Trophoblast cell (in vitro differentiated cells and primary cell): Measurements from ENCODE around the gene KDM4B.

Experiments used
- DNase-seq, 2 donors: peaks; one replicate each; pipeline ENCODE4 v3.0.0-alpha.2; 2016
- H2AFZ ChIP-seq: 2 replicates; pipeline ENCODE4 v1.6.1; 2013; ENCODE audit warnings: low read length, moderate library complexity, mild to moderate bottlenecking; ENCODE audit not compliant: insufficient read depth, poor library complexity
- H2AK5ac ChIP-seq: 2 replicates; pipeline ENCODE4 v1.6.1; 2013; ENCODE audit warnings: mild to moderate bottlenecking, low read length
- H2BK120ac ChIP-seq: 2 replicates; pipeline ENCODE4 v1.6.1; 2013; ENCODE audit warnings: low read length, mild to moderate bottlenecking, moderate library complexity; ENCODE audit not compliant: insufficient read depth, poor library complexity
- H2BK12ac ChIP-seq: 2 replicates; pipeline ENCODE4 v1.6.1; 2013; ENCODE audit warnings: mild to moderate bottlenecking, low read length, moderate library complexity
- H2BK5ac ChIP-seq: 2 replicates; pipeline ENCODE4 v1.6.1; 2013; ENCODE audit warnings: low read length, low read depth, moderate library complexity, mild to moderate bottlenecking; ENCODE audit not compliant: poor library complexity
- H3K14ac ChIP-seq: 2 replicates; pipeline ENCODE4 v1.6.1; 2013; ENCODE audit warnings: mild to moderate bottlenecking, low read length
- H3K18ac ChIP-seq: 2 replicates; pipeline ENCODE4 v1.6.1; 2013; ENCODE audit warnings: mild to moderate bottlenecking, low read length
- H3K23ac ChIP-seq: 2 replicates; pipeline ENCODE4 v1.6.1; 2013; ENCODE audit warnings: low read length
- H3K27ac ChIP-seq: 2 replicates; pipeline ENCODE4 v1.5.1; 2013; ENCODE audit warnings: low read depth, mild to moderate bottlenecking, inconsistent platforms, low read length, moderate library complexity
- H3K27me3 ChIP-seq: 2 replicates; pipeline ENCODE4 v1.6.1; 2013; ENCODE audit warnings: inconsistent platforms, mild to moderate bottlenecking, low read length, moderate library complexity; ENCODE audit not compliant: insufficient read depth
- H3K36me3 ChIP-seq, 2 experiments: 1 replicate in 1 of 2; 2 replicates in 1 of 2; pipeline ENCODE4 v1.6.1; 2013; ENCODE audit warnings: low read length in 2 of 2, mild to moderate bottlenecking in 2 of 2, moderate library complexity in 1 of 2; ENCODE audit not compliant: insufficient read depth in 2 of 2, control insufficient read depth in 1 of 2
- H3K4ac ChIP-seq: 2 replicates; pipeline ENCODE4 v1.6.1; 2013; ENCODE audit warnings: low read depth, mild to moderate bottlenecking, low read length, moderate library complexity
- H3K4me1 ChIP-seq, 2 experiments: 1 replicate in 1 of 2; 2 replicates in 1 of 2; pipeline ENCODE4 v1.6.1; 2013; ENCODE audit warnings: low read length in 2 of 2, mild to moderate bottlenecking in 2 of 2, moderate library complexity in 1 of 2; ENCODE audit not compliant: insufficient read depth in 2 of 2, control insufficient read depth in 1 of 2
- H3K4me2 ChIP-seq: 2 replicates; pipeline ENCODE4 v1.6.1; 2013; ENCODE audit warnings: inconsistent platforms, mild to moderate bottlenecking, low read length, moderate library complexity
- H3K4me3 ChIP-seq: 2 replicates; pipeline ENCODE4 v1.5.1; 2013; ENCODE audit warnings: mild to moderate bottlenecking, low read depth, low read length, inconsistent platforms
- H3K79me1 ChIP-seq: one replicate; pipeline ENCODE4 v1.6.1; 2013; ENCODE audit warnings: low read length
- H3K79me2 ChIP-seq: 2 replicates; pipeline ENCODE4 v1.6.1; 2013; ENCODE audit warnings: low read length, mild to moderate bottlenecking; ENCODE audit not compliant: control insufficient read depth, insufficient read depth, poor library complexity
- H3K9ac ChIP-seq: 2 replicates; pipeline ENCODE4 v1.6.1; 2013; ENCODE audit warnings: mild to moderate bottlenecking, low read length
- H3K9me3 ChIP-seq: 2 replicates; pipeline ENCODE4 v1.6.1; 2013; ENCODE audit warnings: low read depth, mild to moderate bottlenecking, control low read depth, inconsistent platforms, low read length; ENCODE audit not compliant: insufficient read depth
- H4K12ac ChIP-seq: 2 replicates; pipeline ENCODE4 v1.6.1; 2013; ENCODE audit warnings: low read depth, mild to moderate bottlenecking, low read length, moderate library complexity
- H4K8ac ChIP-seq: 2 replicates; pipeline ENCODE4 v1.6.1; 2013; ENCODE audit warnings: low read depth, mild to moderate bottlenecking, low read length, moderate library complexity
- H4K91ac ChIP-seq: one replicate; pipeline ENCODE4 v1.6.1; 2013; ENCODE audit warnings: low read depth, mild to moderate bottlenecking, low read length, moderate library complexity
- WGBS: extraction: QIAGEN DNeasy Blood & Tissue Kit; methylation state at CpG from one replicate; pipeline ENCODE4 v1.1.7; 2013; ENCODE audit warnings: missing lambda C conversion rate; ENCODE audit not compliant: insufficient read length, insufficient coverage; ENCODE audit errors: extremely low coverage; 5-methylcytosine and 5-hydroxymethylcytosine counted together

KDM4B gene

DNA sequence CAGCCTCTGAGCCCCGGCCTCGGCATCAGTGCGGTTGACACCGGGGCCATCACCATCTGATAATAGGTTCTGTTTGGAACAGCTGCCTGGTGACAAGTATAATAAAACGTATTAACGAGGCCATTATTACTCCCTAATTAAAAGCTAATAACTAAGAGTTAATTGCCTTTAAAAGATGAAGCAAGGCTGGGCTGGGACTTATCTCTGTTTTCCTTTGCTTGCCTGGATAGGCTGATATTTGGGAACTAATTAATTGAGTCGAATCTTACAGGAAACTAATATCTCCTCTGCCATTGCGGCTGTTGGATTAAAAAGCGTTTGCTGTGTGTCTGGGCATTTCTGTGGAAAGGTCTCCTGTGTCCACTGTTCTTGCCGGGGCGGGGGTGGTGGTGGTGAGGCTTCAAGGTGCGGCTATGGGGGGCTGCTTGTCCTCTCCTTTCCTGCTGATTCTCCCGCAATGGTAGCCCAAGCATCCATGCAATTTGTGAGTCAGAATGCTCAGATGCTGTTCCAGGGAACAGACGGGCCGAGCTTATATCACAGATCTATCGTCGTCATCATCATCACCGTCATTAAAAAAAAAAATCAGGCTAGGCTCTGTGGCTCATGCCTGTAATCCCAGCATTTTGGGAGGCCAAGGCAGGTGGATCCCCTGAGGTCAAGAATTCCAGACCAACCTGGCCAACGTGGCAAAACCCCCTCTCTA, 209.0 kb downstream of the KDM4B start:
- Histone ChIP-seq H4K91ac (peak overlapping the region; percentile 70), H3K14ac (peak overlapping the region; percentile 57), H2BK12ac (peak overlapping the region; percentile 42), H3K4me3 (no peak overlapping the region), H3K23ac (no peak overlapping the region), H3K27me3 (no peaks in the 10 kb centered on the region), H3K9me3 (peaks cover 2% of the 10 kb centered on the region), H3K9ac (no peak overlapping the region), H3K4ac (no peak overlapping the region), H2BK5ac (no peak overlapping the region), H3K18ac (peak overlapping the region; percentile 23), H3K4me1 (peaks cover 4 to 10% of the 10 kb centered on the region in 2 experiments), H3K36me3 (no peaks in the 10 kb centered on the region), H2BK120ac (no peak overlapping the region), H4K12ac (no peak overlapping the region), H3K79me1 (peaks cover 6% of the 10 kb centered on the region), H3K79me2 (no peaks in the 10 kb centered on the region), H4K8ac (no peak overlapping the region), H3K27ac (no peak overlapping the region), H2AFZ (no peak overlapping the region), H2AK5ac (peak overlapping the region; percentile 99), H3K4me2 (no peak overlapping the region)
- no CpG with 5 or more reads among the region's 19 CpGs for WGBS
- DNase-seq: peak; percentile 58 to 70

DNA sequence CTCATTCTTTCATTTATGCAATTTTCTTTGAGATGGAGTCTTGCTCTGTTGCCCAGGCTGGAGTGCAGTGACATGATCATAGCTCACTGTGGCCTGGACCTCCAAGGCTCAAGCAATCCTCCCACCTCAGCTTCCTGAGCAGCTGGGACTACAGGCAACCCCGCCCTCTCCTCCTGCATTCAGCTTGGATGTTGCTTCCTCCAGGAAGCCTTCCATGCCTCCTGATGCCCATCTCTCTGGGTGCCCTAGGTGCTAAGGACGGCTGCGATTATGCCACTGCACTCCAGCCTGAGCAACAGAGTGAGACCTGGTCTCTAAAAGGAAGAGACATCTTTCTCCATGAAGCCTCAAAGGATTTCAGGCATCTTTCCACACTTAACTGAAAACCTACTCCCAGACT, 209.9 kb downstream of the KDM4B start:
- no peak overlapping the region for H2BK12ac ChIP-seq
- no peaks in the 10 kb centered on the region for H3K36me3 ChIP-seq
- H2BK120ac ChIP-seq: no peak overlapping the region
- no peak overlapping the region for H3K23ac ChIP-seq
- no peak overlapping the region for H3K18ac ChIP-seq
- H3K4me3 ChIP-seq: no peak overlapping the region
- no peak overlapping the region for H2AFZ ChIP-seq
- peaks cover 2% of the 10 kb centered on the region for H3K9me3 ChIP-seq
- no peaks in the 10 kb centered on the region for H3K27me3 ChIP-seq
- no peak overlapping the region for H3K4me2 ChIP-seq
- H4K12ac ChIP-seq: no peak overlapping the region
- no peak overlapping the region for H3K4ac ChIP-seq
- H3K14ac ChIP-seq: no peak overlapping the region
- no peak overlapping the region for H4K8ac ChIP-seq
- no peaks in the 10 kb centered on the region for H3K79me2 ChIP-seq
- DNase-seq: no peak
- H3K9ac ChIP-seq: no peak overlapping the region
- H2AK5ac ChIP-seq: no peak overlapping the region
- no peak overlapping the region for H3K27ac ChIP-seq
- no peaks in the 10 kb centered on the region for H3K79me1 ChIP-seq
- no CpG with 5 or more reads among the region's 3 CpGs for WGBS
- H4K91ac ChIP-seq: no peak overlapping the region
- no peak overlapping the region for H2BK5ac ChIP-seq
- H3K4me1 ChIP-seq: peaks cover 4 to 5% of the 10 kb centered on the region in 2 experiments

DNA sequence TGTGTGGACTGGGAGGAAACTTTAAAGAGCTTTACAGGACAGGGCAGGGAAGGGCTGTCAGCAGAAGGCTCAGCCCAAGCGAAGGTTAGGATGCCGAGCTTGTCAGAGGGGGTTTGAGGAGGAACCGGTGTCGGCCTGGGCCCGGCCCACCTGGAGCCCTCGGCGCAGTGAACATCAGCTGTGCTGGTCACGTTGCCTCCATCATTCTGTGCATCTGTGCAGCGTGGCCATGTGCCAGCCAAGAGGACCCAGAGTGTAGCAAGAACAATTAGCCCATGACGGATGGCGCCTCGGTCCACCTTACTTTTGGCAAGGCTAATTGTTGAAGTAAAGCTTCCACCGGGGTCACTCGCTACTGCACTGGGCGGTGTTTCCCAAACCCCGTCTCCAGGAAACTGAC, 210.3 kb downstream of the KDM4B start:
- H3K9me3 ChIP-seq: peaks cover 2% of the 10 kb centered on the region
- H2BK12ac ChIP-seq: no peak overlapping the region
- H3K79me2 ChIP-seq: no peaks in the 10 kb centered on the region
- H3K4ac ChIP-seq: no peak overlapping the region
- no peaks in the 10 kb centered on the region for H3K27me3 ChIP-seq
- no peak overlapping the region for H2AFZ ChIP-seq
- H4K12ac ChIP-seq: no peak overlapping the region
- H3K36me3 ChIP-seq: no peaks in the 10 kb centered on the region
- H2AK5ac ChIP-seq: no peak overlapping the region
- H2BK120ac ChIP-seq: no peak overlapping the region
- H3K9ac ChIP-seq: no peak overlapping the region
- no peak overlapping the region for H2BK5ac ChIP-seq
- no peak overlapping the region for H4K91ac ChIP-seq
- H3K27ac ChIP-seq: no peak overlapping the region
- no peak overlapping the region for H3K23ac ChIP-seq
- H3K79me1 ChIP-seq: no peaks in the 10 kb centered on the region
- no peak for DNase-seq
- no peak overlapping the region for H3K14ac ChIP-seq
- H3K4me2 ChIP-seq: no peak overlapping the region
- no peak overlapping the region for H3K18ac ChIP-seq
- WGBS: no CpG with 5 or more reads among the region's 16 CpGs
- H4K8ac ChIP-seq: no peak overlapping the region
- peaks cover 4 to 5% of the 10 kb centered on the region in 2 experiments for H3K4me1 ChIP-seq
- H3K4me3 ChIP-seq: no peak overlapping the region

DNA sequence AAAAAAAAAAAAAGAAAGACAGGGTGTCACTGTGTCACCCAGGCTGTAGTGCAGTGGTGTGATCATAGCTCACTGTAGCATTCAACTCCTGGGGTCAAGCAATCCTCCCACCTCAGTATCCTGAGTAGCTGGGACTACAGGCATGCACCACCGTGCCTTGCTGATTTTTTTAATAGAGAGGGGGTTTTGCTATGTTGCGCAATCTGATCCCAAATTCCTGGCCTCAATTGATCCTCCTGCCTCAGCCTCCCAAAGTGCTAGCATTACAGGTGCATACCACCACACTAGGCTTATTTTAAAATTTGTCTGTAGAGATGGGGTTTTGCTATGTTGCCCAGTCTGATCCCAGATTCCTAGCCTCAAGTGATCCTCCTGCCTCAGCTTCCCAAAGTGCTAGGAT, 212.4 kb downstream of the KDM4B start:
- Histone ChIP-seq H3K4me3 (no peak overlapping the region), H3K27ac (no peak overlapping the region), H2AK5ac (no peak overlapping the region), H3K4me1 (peaks cover 4 to 5% of the 10 kb centered on the region in 2 experiments), H3K36me3 (no peaks in the 10 kb centered on the region), H2AFZ (no peak overlapping the region), H4K8ac (no peak overlapping the region), H3K79me2 (no peaks in the 10 kb centered on the region), H3K14ac (no peak overlapping the region), H3K18ac (no peak overlapping the region), H2BK5ac (no peak overlapping the region), H4K91ac (no peak overlapping the region), H3K4me2 (no peak overlapping the region), H3K9me3 (no peaks in the 10 kb centered on the region), H3K27me3 (no peaks in the 10 kb centered on the region), H3K79me1 (no peaks in the 10 kb centered on the region), H3K4ac (no peak overlapping the region), H3K9ac (no peak overlapping the region), H3K23ac (no peak overlapping the region), H2BK12ac (no peak overlapping the region), H2BK120ac (no peak overlapping the region), H4K12ac (no peak overlapping the region)
- no CpG with 5 or more reads among the region's 2 CpGs for WGBS
- DNase-seq: no peak
